ENCODE data around the gene LETM1.

DNA sequence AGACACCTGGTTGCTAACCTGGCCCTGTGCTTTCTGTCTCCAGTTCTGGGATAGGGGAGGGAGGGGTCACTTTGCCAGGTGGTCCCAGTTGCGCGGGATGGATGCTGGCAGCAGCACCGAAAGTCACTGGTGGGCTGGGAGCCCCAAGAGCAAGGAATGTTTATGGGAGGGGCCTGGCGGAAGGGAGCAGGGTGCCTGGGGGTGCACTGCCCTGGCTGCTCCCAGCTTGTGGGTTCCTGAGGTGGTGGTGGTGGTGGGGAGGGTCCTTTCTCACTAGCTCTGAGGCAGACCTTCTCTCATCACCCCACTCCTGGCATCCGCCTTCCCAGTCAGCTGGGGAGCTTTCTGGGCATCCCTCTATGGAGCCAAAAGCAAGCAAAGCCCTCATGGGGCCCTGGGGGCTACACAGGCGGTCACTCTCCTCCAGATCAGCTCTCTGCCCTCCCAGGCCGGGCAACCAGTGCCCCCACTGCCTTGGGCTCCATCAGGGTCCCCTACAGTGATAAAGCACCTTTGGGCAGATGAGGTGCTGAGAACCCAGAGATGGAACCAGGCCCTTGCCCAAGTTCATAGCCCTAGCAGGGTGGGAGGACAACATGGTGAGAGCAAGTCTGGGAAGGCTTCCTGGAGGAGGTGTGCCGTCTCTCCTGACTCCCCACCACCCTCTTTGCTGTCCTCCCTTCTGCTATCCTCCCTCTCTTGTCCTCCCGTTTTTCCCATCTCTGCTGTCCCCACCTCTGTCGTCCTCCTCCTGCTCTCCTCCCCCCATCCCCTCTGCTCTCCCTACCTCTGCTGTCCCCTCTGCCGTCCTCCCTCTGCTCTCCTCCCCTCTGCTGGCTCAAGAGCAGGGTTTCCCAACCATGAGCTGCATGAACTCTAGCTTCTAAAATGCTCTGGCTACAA, 46.9 kb downstream of the LETM1 start:
- TF ChIP-seq, protein P1, sequence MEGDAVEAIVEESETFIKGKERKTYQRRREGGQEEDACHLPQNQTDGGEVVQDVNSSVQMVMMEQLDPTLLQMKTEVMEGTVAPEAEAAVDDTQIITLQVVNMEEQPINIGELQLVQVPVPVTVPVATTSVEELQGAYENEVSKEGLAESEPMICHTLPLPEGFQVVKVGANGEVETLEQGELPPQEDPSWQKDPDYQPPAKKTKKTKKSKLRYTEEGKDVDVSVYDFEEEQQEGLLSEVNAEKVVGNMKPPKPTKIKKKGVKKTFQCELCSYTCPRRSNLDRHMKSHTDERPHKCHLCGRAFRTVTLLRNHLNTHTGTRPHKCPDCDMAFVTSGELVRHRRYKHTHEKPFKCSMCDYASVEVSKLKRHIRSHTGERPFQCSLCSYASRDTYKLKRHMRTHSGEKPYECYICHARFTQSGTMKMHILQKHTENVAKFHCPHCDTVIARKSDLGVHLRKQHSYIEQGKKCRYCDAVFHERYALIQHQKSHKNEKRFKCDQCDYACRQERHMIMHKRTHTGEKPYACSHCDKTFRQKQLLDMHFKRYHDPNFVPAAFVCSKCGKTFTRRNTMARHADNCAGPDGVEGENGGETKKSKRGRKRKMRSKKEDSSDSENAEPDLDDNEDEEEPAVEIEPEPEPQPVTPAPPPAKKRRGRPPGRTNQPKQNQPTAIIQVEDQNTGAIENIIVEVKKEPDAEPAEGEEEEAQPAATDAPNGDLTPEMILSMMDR (IDR thresholded peaks at IDR 0.05): no peak
- no peak for TF ChIP-seq POLR2AphosphoS5 (IDR thresholded peaks at IDR 0.05)
